ENCODE measurements around the gene ATP4A. TPM values are rescaled to one million over a fixed set of nuclear protein-coding genes. Genes with fewer than 3 reads are reported as not detected.
"Not testable (repeated sequence)": the region's sequence is repeated elsewhere in the genome, so short reads cannot be mapped to it uniquely, and the experiment has no call there.

Gene ATP4A
- total RNA-seq, 1 donor from 2014 or later = not detected

DNA sequence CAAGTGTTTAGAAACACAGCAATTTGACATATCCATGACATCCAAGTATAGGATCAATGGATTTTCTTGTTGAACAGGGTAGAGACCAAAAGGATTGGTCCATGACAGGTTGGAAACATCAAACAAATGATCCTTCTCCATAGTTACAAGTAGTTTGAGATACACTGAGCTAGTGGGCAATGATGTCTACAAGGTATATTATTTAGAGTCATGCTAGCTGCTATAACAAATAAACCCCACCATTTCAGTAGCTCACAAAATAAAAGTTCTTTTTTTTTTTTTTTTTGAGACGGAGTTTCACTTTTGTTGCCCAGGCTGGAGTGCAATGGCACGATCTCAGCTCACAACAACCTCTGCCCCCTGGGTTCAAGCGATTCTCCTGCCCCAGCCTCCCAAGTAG lies 44.2 kb upstream of the ATP4A start:
- intact Hi-C loops (cut with DNase I) = no loop called here
- Histone ChIP-seq H3K4me3 (no peak overlapping the region), H3K27me3 (no peaks in the 10 kb centered on the region), H3K27ac (no peak overlapping the region), H3K4me1 (peaks cover 5% of the 10 kb centered on the region), H3K9me3 (no peaks in the 10 kb centered on the region), H3K36me3 (no peaks in the 10 kb centered on the region)
- DNase-seq (no peak), ATAC-seq (no peak)
- TF ChIP-seq, protein P1, sequence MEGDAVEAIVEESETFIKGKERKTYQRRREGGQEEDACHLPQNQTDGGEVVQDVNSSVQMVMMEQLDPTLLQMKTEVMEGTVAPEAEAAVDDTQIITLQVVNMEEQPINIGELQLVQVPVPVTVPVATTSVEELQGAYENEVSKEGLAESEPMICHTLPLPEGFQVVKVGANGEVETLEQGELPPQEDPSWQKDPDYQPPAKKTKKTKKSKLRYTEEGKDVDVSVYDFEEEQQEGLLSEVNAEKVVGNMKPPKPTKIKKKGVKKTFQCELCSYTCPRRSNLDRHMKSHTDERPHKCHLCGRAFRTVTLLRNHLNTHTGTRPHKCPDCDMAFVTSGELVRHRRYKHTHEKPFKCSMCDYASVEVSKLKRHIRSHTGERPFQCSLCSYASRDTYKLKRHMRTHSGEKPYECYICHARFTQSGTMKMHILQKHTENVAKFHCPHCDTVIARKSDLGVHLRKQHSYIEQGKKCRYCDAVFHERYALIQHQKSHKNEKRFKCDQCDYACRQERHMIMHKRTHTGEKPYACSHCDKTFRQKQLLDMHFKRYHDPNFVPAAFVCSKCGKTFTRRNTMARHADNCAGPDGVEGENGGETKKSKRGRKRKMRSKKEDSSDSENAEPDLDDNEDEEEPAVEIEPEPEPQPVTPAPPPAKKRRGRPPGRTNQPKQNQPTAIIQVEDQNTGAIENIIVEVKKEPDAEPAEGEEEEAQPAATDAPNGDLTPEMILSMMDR (IDR thresholded peaks at IDR 0.05) = no peak

DNA sequence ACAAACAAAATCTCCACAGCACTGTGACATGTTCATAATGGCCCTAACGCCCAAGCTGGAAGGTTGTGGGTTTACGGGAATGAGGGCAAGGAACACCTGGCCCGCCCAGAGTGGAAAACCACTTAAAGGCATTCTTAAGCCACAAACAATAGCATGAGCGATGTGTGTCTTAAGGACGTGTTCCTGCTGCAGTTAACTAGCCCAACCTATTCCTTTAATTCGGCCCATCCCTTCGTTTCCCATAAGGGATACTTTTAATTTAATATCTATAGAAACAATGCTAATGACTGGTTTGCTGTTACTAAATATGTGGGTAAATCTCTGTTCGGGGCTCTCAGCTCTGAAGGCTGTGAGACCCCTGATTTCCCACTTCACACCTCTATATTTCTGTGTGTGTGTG lies 43.7 kb upstream of the ATP4A start:
- H3K4me3 ChIP-seq; H3K36me3 ChIP-seq; DNase-seq; H3K27me3 ChIP-seq; intact Hi-C loops (cut with DNase I); H3K4me1 ChIP-seq; H3K9me3 ChIP-seq; H3K27ac ChIP-seq; ATAC-seq: not testable (repeated sequence)

DNA sequence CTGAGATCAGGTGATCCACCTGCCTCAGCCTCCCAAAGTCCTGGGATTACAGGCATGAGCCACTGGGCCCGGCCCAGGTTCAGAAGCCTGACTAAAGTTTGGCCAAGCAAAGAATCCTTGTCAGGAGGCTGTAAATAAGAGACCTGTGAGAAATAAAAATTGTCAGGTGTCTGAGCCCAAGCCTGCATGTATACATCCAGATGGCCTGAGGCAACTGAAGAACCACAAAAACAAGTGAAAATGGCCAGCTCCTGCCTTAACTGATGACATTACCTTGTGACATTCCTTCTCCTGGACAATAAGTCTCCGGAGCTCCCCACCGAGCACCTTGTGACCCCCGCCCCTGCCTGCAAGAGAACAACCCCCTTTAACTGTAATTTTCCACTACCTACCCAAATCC lies 41.0 kb upstream of the ATP4A start:
- H3K27me3 ChIP-seq; H3K27ac ChIP-seq; ATAC-seq; H3K36me3 ChIP-seq; H3K4me1 ChIP-seq; H3K4me3 ChIP-seq; intact Hi-C loops (cut with DNase I); H3K9me3 ChIP-seq; DNase-seq: not testable (repeated sequence)

DNA sequence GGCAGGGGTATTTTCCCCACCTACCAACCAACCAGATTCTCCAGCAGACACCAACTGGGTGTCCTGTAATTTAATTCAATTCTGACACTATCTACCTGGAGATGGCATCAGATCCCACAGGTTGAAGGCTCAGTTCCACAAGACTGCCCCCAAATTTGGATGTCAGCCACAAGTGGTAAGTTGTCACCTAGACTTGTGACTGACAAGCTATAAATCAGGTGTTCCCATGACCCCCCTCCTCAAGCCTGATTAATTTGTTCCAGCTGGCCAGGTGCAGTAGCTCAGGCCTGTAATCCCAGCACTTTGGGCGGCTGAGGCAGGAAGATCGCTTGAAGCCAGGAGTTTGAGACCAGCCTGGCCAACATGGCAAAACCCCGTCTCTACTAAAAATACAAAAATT lies 38.5 kb upstream of the ATP4A start:
- TF ChIP-seq, protein P1 (IDR thresholded peaks at IDR 0.05) = no peak
- intact Hi-C loops (cut with DNase I) = no loop called here
- Histone ChIP-seq H3K4me3 (no peak overlapping the region), H3K4me1 (no peaks in the 10 kb centered on the region), H3K9me3 (no peaks in the 10 kb centered on the region), H3K27me3 (no peaks in the 10 kb centered on the region), H3K27ac (no peak overlapping the region), H3K36me3 (no peaks in the 10 kb centered on the region)
- DNase-seq (no peak), ATAC-seq (no peak)

DNA sequence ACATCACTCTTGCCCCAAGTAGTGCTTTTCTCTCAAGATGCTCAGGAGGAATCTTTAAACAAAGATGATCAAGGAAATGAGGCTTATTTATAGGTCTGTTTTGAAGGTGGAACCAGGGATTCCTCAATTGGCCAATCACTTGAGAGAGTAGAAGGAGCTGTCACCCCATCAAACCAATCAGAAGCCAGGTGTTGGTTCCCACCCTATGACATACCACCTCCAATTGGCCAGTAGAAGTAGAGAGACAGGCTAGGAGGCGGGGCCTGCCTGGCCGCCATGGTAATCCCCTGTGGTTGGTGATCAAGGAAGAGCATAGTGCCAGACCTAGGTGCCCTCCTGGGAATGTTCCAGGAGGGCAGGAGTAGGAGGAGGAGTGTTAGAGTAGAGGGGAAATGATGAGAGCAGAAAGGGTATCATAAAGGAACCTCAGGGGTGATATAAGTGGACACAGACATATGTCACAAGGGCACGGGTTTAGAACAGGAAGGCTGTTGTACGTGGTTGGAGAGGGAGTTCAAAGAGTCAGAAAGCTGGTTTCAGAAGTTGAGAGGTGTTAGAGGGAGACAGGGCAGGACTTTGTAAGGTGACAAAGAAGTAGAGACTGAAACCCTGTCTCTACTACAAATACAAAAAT lies 33.0 kb upstream of the ATP4A start:
- TF ChIP-seq, protein P1 (IDR thresholded peaks at IDR 0.05) = no peak
- Histone ChIP-seq H3K4me1 (no peaks in the 10 kb centered on the region), H3K9me3 (no peaks in the 10 kb centered on the region), H3K27me3 (peaks cover 16% of the 10 kb centered on the region), H3K27ac (no peak overlapping the region), H3K4me3 (no peak overlapping the region), H3K36me3 (no peaks in the 10 kb centered on the region)
- intact Hi-C loops (cut with DNase I) = no loop called here
- ATAC-seq (peak; percentile 23), DNase-seq (no peak)

DNA sequence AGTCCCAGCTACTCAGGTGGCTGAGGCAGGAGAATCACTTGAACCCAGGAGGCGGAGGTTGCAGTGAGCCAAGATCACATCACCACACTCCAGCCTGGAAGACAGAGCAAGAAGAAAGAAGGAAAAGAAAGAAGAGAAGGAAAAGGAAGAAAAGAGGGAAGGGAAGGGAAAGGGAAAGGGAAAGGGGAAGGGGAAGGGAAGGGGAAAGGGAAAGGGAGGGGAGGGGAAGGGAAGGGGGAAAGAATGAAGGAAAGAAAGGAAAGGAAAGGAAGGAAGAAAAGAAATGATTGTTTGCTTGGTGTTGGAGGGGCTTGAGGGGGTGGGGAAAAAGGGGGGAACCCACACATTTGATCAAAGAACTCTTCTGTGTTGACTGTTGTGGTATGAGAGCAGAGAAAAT lies 32.5 kb upstream of the ATP4A start:
- H3K4me1 ChIP-seq = no peaks in the 10 kb centered on the region
- TF ChIP-seq, protein P1 (IDR thresholded peaks at IDR 0.05) = no peak
- DNase-seq = no peak
- intact Hi-C loops (cut with DNase I) = no loop called here
- no peaks in the 10 kb centered on the region for H3K9me3 ChIP-seq
- ATAC-seq = no peak
- H3K36me3 ChIP-seq = no peaks in the 10 kb centered on the region
- H3K4me3 ChIP-seq = no peak overlapping the region
- H3K27ac ChIP-seq = no peak overlapping the region
- H3K27me3 ChIP-seq = peaks cover 16% of the 10 kb centered on the region

DNA sequence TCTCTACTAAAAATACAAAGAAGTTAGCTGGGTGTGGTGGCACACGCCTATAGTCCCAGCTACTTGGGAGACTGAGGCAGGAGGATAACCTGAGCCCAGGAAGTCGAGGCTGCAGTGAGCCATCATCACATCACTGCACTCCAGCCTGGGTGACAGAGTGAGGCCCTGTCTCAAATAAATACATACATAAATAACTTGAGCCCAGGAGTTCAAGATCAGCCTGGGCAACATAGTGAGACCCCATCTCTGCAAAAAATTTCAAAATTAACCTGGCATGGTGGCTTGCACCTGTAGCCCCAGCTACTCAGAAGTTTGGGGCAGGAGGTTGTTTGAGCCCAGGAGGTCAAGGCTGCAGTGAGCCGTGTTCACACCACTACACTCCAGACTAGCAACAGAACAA lies 31.6 kb upstream of the ATP4A start:
- ATAC-seq; intact Hi-C loops (cut with DNase I); DNase-seq; H3K4me1 ChIP-seq; H3K36me3 ChIP-seq; H3K27ac ChIP-seq; H3K9me3 ChIP-seq; H3K4me3 ChIP-seq: not testable (repeated sequence)
- peaks cover 16% of the 10 kb centered on the region for H3K27me3 ChIP-seq
